Frontal cortex (tissue), 4 donors: ENCODE results near the gene KAT2B. TPM values are rescaled to one million over a fixed set of nuclear protein-coding genes. Genes with fewer than 3 reads are reported as not detected.

Source experiments
- DNase-seq, 2 donors: peaks; one replicate each; pipeline ENCODE4 v3.0.0; 2012; ENCODE audit warnings: low spot score in 2 of 2
- FAIRE-seq: peaks from 2 replicates; lab custom pipeline; 2012; peaks lifted over from hg19 to GRCh38; lab: Jason Lieb, UNC
- total RNA-seq: library from RNA; depleted of rRNA; stranded (reverse); fragments of >200 nt; gene quantifications from one replicate; pipeline ENCODE4 v1.2.3, GENCODE V29; 2014
- donor health status: control.
- donor health status: control.
- donor health status: control.

KAT2B gene
- total RNA-seq, 1 donor from 2014 or later: 10.2 TPM

DNA sequence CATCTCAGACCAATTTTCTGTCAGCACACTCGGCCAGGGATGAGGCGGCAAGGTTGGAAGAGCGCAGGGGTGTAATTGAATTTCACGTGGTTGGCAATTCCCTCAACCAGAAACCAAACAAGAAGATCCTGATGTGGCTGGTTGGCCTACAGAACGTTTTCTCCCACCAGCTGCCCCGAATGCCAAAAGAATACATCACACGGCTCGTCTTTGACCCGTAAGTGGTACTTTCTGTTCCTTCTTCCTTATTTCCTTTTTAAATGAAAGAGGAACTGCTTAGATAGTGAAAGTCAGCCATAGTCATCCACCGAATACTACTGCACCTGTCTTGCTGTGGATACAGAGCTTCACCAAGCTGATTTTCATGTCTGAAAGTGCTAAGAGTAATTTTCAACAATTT is 85.7 kb downstream of the KAT2B start:
- DNase-seq: no peak
- no peak for FAIRE-seq

DNA sequence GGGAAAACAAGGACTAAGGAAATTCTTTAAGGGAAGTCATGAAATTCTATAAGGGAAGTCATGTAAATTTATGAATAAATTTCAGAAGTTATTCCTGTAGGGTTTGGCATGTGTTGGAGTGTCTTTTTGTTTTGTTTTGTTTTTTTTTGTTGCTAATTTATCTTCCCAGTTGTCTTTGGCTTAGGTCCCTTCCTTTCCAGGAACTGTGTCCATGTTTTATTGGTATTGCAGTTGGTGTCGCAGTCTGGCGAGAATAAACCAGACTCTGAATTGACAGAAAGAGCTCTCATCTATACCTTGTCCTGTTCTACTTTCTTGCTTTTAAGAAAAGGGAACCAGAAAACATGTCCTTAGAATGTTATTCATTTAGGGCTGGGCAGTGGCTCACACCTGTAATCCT is 88.1 kb downstream of the KAT2B start:
- no peak for DNase-seq

DNA sequence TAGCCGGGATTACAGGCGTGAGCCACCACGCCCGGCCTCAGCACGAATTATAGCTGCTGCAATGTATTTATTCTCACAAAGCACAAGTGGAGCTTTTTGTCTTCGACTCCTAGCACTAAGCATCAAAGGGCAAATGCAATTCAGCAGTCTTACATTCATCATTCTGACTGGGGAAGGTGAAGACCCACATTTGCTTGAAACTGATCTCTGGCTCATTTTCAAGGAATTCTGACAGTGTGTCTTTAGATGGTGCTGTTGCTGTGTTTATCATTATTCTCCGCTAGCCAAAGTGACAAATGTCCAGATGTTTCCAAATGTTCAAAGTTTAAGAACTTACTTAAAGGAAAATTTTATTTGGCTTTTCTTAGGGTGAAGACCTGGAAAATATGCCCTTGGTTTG is 89.9 kb downstream of the KAT2B start:
- no peak for FAIRE-seq

More for the DNA sequence above, 88.1 kb downstream of the KAT2B start:
- FAIRE-seq: no peak

DNA sequence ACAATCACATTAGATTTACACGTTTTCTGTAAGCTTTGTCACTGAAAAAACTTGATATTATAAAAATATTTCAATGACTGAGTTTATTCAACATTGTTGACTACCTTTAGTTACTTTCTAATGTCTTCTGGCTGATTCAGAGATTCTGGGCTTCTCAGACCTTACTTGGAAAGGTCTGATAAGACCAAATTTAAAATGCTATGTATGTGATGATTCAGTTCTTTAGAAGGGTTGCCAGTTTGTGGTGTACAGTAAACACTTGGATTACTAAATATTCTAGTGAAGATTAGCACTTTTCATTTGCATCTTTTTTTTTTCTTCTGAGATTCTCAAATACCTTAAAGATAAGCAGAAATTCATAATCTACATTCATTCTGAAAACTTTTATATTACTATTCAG is 96.0 kb downstream of the KAT2B start:
- FAIRE-seq (no peak), DNase-seq (no peak)

More for the DNA sequence above, 89.9 kb downstream of the KAT2B start:
- DNase-seq: peak in 1 of 2 donors; percentile 8

DNA sequence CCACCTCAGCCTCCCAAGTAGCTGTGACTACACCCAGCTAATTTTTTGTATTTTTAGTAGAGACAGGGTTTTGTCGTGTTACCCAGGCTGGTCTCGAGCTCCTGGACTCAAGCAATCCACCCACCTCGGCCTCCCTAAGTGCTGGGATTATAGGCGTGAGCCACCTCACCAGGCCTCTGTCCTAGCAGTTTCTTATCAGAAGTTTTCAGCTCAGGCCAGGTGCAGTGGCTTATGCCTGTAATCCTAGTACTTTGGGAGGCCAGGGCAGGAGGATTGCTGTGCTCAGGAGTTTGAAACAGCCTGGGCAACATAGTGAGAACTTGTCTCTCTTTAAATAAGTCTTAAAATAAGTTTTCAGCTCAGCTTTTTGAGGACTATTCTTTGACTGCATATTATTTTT is 97.4 kb downstream of the KAT2B start:
- FAIRE-seq (no peak), DNase-seq (no peak)

DNA sequence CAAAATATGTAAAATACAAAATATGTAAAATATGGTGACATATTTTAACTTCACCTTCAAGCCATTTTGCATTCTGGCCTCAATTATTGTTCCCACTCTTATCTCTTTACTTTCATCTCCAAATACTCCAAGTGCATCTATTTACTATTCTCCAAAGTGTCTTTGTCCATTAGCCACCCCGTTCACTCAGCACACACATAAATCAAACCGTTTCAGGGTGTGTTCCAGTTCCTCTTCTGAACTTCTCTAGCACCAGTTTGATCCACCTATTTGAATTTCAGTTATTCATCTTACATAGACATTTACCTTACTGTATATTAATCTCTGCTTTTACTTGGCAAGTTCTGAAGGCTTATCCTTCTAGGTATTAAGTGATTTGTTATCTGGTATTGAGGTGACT is 100.6 kb downstream of the KAT2B start:
- no peak for DNase-seq
- no peak for FAIRE-seq

DNA sequence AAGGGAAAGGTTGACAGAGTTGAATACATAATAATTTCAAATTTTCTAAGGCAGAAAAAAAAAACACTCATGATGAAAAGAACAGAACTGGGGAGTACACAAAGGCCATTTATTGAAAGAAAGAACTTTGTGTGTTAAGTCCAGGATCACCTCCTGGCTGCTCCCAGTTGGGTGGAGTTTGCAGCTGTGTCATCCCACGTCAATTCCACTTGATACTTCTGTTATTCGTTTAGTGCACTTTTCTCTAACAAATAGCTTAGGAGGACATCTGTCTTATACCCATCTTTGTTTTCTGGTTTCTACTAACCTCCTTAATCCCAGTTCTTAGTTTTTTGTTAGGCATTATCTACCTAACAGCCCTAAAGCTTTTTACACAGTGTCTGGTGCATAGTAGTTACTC is 101.1 kb downstream of the KAT2B start:
- DNase-seq (peak in 1 of 2 donors; percentile 4), FAIRE-seq (no peak)

DNA sequence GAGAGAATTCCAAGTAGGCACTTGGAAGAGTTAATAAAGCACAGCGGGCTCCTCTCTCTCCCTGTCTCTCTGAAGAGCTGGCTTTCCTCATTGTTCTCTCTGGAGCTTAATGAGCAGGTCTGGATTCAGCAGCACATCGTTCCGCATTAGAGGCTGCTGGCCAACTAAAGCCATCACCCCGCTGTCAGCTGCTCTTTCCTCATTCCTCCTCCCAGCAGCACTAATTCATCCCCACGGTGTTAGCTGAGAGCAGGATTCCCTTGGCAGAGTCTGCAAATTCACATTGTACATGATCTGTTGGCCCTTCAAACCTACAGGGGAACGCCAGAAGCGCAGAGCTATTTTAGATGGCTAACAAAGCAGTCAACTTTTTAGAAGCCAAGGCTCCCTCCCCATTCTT is 101.6 kb downstream of the KAT2B start:
- no peak for FAIRE-seq
- DNase-seq: peak; percentile 14 to 36

DNA sequence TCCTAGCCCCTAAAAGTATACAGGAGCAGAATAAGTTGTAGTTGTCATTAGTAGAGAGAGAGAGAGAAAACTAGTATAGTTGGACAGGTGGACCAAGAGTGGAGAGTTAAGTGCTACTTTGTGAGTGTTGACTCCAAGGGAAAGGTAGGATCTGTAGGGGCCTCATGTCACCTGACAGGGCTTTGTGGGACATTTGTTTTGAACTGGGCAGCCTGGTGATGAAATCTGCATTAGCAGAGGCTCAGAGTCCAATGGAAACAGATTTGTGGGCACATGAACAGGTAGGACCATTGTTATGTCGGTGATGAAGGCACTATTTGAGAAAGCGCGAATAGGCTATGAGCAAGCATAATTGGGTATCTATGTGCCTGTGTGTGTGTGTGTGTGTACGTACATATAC is 102.3 kb downstream of the KAT2B start:
- DNase-seq: no peak
- no peak for FAIRE-seq

DNA sequence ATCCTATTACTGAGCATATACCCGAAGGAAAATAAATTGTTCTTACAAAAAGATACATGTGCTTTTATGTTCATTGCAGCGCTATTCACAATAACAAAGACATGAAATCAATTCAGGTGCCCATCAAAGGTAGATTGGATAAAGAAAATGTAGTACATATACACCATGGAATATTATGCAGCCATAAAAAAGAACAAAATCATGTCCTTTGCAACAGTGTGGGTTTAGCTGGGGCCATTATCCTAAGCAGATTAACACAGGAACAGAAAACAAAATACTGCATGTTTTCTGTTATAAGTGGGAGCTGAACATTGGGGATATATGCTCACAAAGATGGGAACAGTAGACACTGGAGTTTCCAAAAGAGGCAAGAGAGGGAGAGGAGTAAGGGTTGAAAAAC is 103.3 kb downstream of the KAT2B start:
- DNase-seq (no peak), FAIRE-seq (no peak)

DNA sequence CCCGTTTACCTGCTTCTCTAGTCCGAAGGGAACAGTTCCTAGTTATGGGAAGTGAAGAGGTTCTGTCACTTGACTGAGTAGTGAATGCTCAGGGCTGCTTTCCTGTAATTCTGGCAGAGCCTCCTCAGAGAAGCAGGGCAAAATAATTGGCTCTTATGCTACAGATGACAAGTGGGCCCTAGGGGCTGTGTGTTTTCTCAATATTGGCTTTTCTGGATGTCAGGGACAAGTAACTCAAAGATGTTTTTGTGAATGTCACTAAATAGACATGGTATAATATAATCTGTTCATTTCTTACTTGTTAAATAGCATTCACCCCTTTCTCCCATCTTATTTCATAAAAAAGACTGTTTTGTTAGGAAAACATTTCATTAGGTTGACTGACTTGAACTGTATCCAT is 105.6 kb downstream of the KAT2B start:
- DNase-seq: no peak

DNA sequence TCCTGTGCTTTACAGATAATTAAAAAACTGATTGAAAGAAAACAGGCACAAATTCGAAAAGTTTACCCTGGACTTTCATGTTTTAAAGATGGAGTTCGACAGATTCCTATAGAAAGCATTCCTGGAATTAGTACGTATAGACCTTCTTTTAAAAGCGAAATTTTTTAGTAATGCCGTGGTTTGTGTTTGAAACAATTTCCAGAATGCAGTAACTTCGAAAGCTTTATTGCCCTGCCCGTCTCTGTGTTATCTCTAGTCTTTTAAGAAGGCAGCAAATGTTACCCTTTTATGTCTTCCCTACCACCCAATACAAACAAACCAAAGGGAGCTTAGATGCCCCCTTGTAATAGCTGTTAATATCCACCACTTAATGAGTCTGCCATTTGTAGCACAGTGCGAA is 106.1 kb downstream of the KAT2B start:
- FAIRE-seq (no peak), DNase-seq (no peak)

More for the DNA sequence above, 105.6 kb downstream of the KAT2B start:
- no peak for FAIRE-seq

DNA sequence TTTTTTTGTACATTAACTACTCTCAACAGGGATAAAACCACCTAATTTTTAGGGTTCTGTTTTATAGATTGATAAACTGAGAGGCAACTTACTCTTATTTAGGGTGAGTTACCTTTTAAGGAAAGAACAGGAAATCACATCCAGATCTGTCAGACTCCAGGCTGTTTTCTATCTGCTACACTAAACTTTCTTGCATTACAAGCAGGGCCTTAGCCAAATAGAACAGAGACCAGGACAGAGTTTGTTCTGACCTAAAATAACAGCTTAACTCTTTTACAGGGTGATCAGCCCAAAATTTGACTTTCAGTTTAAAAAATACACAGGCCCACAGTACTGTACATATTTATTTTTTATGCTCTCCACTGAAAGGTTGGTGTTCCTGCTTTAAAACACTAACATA is 107.1 kb downstream of the KAT2B start:
- no peak for DNase-seq
- FAIRE-seq: no peak

DNA sequence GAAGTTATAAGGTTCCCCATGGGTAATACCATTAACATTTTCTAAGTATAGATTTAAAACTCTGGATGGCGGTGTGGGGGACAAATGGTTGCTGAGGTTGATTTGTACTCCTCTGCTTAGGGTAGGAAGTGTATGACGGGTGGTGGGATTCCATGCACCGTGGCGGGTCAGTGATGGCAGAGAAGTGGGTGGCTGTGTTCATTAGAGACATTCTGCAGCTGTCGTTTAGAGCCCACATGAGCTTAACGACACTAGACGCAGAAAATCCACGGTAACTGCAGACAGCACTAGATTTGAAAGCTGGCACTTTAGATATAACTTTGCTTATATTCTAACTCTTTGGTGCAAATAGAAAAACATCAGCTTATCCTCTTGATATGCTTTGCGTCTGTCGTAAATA is 108.2 kb downstream of the KAT2B start:
- DNase-seq (no peak), FAIRE-seq (no peak)

DNA sequence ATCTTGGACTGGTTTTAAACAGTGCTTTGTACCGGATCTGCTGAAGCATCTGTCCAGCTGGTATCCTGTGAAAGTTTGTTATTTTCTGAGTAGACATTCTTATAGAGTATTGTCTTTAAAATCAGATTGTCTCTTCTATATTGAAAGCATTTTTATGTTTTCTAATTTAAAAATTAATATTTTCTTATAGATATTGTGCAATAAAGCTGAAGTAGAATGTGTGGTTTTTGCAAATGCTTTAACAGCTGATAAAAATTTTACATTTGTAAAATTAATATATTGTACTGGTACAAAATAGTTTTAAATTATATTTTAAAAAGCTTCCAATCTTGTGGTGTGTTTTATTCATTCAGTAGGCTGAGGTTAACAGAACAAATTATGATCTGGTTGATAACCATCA is 113.8 kb downstream of the KAT2B start:
- no peak for DNase-seq

DNA sequence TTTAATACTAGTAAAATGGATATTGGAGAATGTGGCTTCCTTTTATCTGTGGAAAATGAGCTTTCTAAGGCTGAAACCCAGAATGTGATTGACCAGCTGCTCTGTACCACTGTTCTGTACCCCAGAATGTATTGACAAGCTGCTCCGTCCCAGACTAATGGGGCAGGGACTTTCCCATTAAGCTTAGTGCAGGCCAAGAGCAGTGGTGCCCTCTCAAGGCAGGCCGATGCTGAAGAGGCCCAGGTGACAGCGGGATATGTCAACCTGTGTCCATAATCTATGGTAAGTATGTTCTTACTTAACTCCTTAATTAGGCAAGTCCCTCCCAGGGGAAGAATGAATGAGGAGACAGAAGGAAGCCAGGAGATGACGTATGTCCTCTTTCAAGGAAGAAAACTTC is 114.7 kb downstream of the KAT2B start:
- no peak for DNase-seq
- no peak for FAIRE-seq

More for the DNA sequence above, 113.8 kb downstream of the KAT2B start:
- FAIRE-seq: peak; percentile 28

DNA sequence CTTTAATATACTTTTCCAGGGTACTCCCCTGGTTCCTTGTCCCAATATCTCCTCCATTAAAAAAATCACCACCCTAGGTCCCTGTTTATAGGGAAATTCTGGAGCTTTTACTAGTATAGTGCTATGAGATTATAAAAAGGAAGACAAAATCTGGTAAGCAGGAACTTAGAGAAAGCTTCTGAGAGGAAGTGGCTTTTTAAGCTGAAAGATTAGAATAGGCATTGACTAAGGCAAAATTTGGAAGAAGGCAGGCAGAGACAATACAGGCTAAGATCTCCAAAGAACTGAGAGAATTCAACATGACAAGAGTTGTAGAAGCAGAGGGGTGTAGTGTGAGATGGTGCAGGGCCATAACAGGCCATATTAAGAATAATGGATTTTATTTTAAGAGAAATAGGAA is 120.0 kb downstream of the KAT2B start:
- no peak for DNase-seq

DNA sequence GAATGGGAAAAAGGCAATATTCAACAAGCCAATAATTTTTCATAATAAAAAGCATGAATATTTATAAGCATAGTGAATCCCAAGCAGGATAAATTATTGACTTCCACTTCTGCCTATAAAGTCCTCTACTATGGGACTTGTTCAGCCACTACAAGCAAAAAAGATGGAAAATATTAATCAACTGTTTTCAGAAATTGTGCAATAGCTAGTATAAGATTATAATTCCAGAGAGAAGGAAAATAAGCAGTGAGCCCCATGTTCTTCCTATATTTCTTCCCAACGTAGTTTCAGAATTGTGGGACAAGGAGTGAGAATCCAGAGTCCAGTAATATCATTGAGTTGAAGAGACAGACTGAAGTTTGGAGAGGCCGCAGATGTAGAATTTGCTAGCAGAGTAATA is 121.5 kb downstream of the KAT2B start:
- DNase-seq (no peak), FAIRE-seq (no peak)

More for the DNA sequence above, 120.0 kb downstream of the KAT2B start:
- FAIRE-seq: no peak

DNA sequence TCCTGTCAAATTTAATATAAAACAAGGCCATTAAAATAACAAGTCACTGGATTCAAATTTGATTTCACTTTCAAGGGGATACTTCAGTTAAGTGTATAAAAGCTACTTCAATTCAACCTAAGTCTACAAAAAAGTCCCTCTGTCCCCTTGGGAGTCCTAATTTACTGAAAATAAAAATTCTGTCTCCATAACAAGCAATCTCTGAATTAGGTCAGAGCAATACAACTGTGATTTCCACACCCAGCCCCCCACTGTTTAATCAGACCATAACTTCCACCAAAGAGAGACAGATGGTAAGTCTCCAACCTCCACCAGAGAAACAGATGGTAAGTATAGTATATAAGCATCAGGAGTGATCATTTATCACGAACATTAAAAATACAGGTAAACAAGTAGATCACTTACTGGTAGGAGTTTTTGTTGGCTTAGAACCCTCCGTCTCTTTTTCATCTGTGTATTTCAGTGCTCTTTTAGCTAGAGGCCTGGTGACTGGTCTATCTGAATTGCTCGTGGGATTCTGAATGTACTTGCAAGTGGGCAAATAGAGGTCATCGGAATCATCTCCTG is 133.7 kb downstream of the KAT2B start:
- DNase-seq (no peak), FAIRE-seq (no peak)

DNA sequence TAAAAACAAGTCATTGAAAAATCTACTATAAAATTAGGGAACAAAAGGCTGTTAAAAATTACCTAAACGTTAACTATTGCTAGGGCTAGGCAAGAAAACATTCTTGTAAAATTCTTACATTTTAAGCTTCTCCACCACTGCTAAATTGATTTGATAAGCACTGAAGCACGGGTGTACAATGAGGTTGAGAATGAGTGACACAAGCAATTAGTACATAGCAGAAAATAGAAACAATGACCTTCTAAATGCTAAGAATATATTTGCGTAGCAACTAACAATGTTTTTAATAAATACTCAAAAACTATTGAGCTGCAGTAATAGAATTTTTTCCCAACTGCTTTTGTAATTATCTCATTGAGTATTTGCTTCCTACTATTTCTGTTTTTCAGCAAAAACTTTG is 141.0 kb downstream of the KAT2B start:
- DNase-seq: no peak
- FAIRE-seq: no peak

DNA sequence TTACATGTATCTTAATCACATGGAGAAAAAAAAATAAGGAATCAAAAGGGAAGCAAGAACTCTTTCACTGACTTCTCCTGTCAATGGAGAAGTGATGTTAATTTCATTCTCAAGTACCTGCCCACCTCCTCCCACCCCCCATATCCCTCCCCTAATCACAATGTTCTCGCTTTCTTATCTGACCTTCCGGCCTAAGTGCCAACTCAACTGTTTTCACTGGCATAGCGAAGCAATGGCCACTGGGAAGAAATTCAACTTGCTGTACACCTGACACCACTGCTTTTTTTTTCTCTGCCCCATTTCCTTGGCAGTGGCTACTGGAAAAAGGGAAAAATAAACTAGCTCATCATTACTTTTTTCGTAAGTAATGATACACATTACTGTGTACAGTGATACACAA is 142.0 kb downstream of the KAT2B start:
- DNase-seq (no peak), FAIRE-seq (no peak)

DNA sequence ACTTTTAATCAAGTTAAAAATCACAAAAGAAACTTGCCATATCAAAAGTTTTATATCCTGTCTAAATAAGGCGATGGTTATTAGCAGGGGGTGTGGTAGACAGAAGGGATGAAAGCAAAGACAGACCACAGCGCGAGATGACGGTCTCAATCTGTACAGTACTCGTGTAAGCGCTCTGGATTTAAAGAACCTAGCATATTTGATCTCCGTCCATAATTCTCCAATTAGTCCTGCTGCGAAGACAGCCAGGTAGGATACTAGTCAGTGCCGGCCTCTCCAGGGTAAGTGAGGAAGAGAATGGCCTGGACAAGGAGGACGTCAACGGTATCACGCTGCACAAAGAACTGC is 145.1 kb downstream of the KAT2B start:
- no peak for DNase-seq
- no peak for FAIRE-seq
